ENCODE data around the gene SLC25A21.

SLC25A21 gene

GRCh38 chr14:36660736-36661505 is 511.5 kb downstream of the SLC25A21 start:
- Histone ChIP-seq H3K79me2 (ENCODE audit: control insufficient read depth, low read length) (no peaks in the 10 kb centered on the region), H3K4me3 (ENCODE audit: low read length) (no peak overlapping the region), H3K9me2 (replicated peaks; ENCODE audit: control insufficient read depth, low read length) (no peaks in the 10 kb centered on the region), H3K27ac (ENCODE audit: low read depth, low read length) (no peak overlapping the region), H4K20me1 (ENCODE audit: control insufficient read depth, insufficient read depth, low read depth, low read length) (no peaks in the 10 kb centered on the region), H3K4me2 (ENCODE audit: low read length) (no peak overlapping the region), H3K36me3 (ENCODE audit: control insufficient read depth, low read length) (no peaks in the 10 kb centered on the region), H3K4me1 (ENCODE audit: control insufficient read depth, low read length) (no peaks in the 10 kb centered on the region), H3K27me3 (ENCODE audit: control insufficient read depth, low read length) (no peaks in the 10 kb centered on the region), H3K9me3 (ENCODE audit: control insufficient read depth, insufficient read depth, low read length) (peaks cover 18% of the 10 kb centered on the region; the same call in 1 of the 2 replicates), H3F3A (ENCODE audit: control insufficient read depth, insufficient read depth) (no peaks in the 10 kb centered on the region)
- TF ChIP-seq, protein P1, sequence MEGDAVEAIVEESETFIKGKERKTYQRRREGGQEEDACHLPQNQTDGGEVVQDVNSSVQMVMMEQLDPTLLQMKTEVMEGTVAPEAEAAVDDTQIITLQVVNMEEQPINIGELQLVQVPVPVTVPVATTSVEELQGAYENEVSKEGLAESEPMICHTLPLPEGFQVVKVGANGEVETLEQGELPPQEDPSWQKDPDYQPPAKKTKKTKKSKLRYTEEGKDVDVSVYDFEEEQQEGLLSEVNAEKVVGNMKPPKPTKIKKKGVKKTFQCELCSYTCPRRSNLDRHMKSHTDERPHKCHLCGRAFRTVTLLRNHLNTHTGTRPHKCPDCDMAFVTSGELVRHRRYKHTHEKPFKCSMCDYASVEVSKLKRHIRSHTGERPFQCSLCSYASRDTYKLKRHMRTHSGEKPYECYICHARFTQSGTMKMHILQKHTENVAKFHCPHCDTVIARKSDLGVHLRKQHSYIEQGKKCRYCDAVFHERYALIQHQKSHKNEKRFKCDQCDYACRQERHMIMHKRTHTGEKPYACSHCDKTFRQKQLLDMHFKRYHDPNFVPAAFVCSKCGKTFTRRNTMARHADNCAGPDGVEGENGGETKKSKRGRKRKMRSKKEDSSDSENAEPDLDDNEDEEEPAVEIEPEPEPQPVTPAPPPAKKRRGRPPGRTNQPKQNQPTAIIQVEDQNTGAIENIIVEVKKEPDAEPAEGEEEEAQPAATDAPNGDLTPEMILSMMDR (IDR thresholded peaks at IDR 0.05; ENCODE audit: low read depth, low read length, poor library complexity, severe bottlenecking): no peak
- no peak for TF ChIP-seq EZH2phosphoT487 (IDR thresholded peaks at IDR 0.05; ENCODE audit: borderline replicate concordance, low read length)

DNA sequence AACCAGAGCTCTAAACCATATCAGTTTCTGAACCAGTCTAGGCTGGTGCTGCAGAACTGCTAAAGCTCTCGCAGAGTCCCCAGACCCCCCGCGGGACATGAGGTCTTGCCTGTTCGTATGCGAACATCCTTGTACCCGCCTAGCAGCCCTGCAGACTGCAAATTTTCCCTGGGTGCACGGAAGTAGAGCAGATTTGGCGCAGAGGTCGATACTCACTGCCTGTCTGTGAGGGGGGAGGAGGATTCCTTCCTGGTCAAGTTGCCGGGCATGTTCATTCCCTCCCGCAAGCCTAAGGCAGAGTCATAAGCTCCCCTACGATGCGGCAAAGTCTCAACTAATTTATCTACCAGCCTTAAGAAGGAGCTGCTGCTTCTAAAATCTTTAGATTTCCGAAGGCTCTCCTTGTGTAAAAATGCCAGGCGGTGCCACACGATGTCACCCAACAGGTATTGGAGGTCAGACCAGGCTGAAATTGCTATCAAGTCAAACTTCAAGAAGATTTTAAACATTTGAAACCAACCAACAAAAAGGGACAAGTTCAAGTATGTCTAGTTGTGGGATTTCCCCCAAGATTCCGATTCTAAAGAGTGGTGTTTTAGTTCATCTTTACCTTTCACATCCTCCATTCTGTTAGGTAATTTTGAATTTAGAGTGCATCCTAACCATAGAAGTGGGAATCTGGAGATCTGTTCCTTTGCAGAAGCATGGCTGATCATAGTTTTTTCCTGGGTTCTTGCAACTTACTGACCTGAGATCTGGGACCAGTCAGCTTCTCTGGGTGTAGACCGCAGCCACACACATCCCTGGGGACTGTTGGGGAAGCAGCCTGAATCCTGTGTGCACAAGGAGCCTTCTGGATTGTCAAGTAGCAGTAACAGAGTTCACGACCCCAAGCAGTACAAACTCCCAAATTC is 512.3 kb downstream of the SLC25A21 start:
- no peak for TF ChIP-seq EZH2phosphoT487 (IDR thresholded peaks at IDR 0.05; ENCODE audit: borderline replicate concordance, low read length)
- TF ChIP-seq, protein P1 (IDR thresholded peaks at IDR 0.05; ENCODE audit: low read depth, low read length, poor library complexity, severe bottlenecking): no peak
- no peaks in the 10 kb centered on the region for H3K9me2 ChIP-seq (replicated peaks; ENCODE audit: control insufficient read depth, low read length)
- H3K36me3 ChIP-seq (ENCODE audit: control insufficient read depth, low read length): no peaks in the 10 kb centered on the region
- peaks cover 18% of the 10 kb centered on the region; the same call in 1 of the 2 replicates for H3K9me3 ChIP-seq (ENCODE audit: control insufficient read depth, insufficient read depth, low read length)
- no peaks in the 10 kb centered on the region for H4K20me1 ChIP-seq (ENCODE audit: control insufficient read depth, insufficient read depth, low read depth, low read length)
- no peak overlapping the region for H3K4me2 ChIP-seq (ENCODE audit: low read length)
- H3K4me3 ChIP-seq (ENCODE audit: low read length): no peak overlapping the region
- no peak overlapping the region for H3K27ac ChIP-seq (ENCODE audit: low read depth, low read length)
- no peaks in the 10 kb centered on the region for H3F3A ChIP-seq (ENCODE audit: control insufficient read depth, insufficient read depth)
- H3K79me2 ChIP-seq (ENCODE audit: control insufficient read depth, low read length): no peaks in the 10 kb centered on the region
- H3K4me1 ChIP-seq (ENCODE audit: control insufficient read depth, low read length): no peaks in the 10 kb centered on the region
- no peaks in the 10 kb centered on the region for H3K27me3 ChIP-seq (ENCODE audit: control insufficient read depth, low read length)

GRCh38 chr14:36659010-36659821 is 513.2 kb downstream of the SLC25A21 start:
- no peaks in the 10 kb centered on the region for H3K27me3 ChIP-seq (ENCODE audit: control insufficient read depth, low read length)
- H4K20me1 ChIP-seq (ENCODE audit: control insufficient read depth, insufficient read depth, low read depth, low read length): no peaks in the 10 kb centered on the region
- H3K4me2 ChIP-seq (ENCODE audit: low read length): no peak overlapping the region

More at GRCh38 chr14:36659010-36659821, 513.2 kb downstream of the SLC25A21 start:
- H3K27ac ChIP-seq (ENCODE audit: low read depth, low read length): no peak overlapping the region
- no peaks in the 10 kb centered on the region for H3K36me3 ChIP-seq (ENCODE audit: control insufficient read depth, low read length)
- H3F3A ChIP-seq (ENCODE audit: control insufficient read depth, insufficient read depth): no peaks in the 10 kb centered on the region
- no peaks in the 10 kb centered on the region for H3K9me2 ChIP-seq (replicated peaks; ENCODE audit: control insufficient read depth, low read length)
- H3K9me3 ChIP-seq (ENCODE audit: control insufficient read depth, insufficient read depth, low read length): peaks cover 18% of the 10 kb centered on the region; the same call in 1 of the 2 replicates
- no peak overlapping the region for H3K4me3 ChIP-seq (ENCODE audit: low read length)
- H3K4me1 ChIP-seq (ENCODE audit: control insufficient read depth, low read length): no peaks in the 10 kb centered on the region
- H3K79me2 ChIP-seq (ENCODE audit: control insufficient read depth, low read length): no peaks in the 10 kb centered on the region
- TF ChIP-seq, protein P1 (IDR thresholded peaks at IDR 0.05; ENCODE audit: low read depth, low read length, poor library complexity, severe bottlenecking): no peak
- no peak for TF ChIP-seq EZH2phosphoT487 (IDR thresholded peaks at IDR 0.05; ENCODE audit: borderline replicate concordance, low read length)

Measured in DOHH2 (cell line).